ENCODE results near the gene MRPL44. TPM values are rescaled to one million over a fixed set of nuclear protein-coding genes. Genes with fewer than 3 reads are reported as not detected.
A peak's percentile ranks its signal among the peaks of the same experiment; 100 is the strongest.
"Not testable (repeated sequence)": the region's sequence is repeated elsewhere in the genome, so short reads cannot be mapped to it uniquely, and the experiment has no call there.

MRPL44 gene
- total RNA-seq, 1 donor from 2014 or later, result 11.8 TPM

- Histone ChIP-seq H3K27ac (no peak overlapping the region), H3K27me3 (no peaks in the 10 kb centered on the region), H3K9me3 (no peaks in the 10 kb centered on the region), H3K4me3 (no peak overlapping the region), H3K36me3 (no peaks in the 10 kb centered on the region), H3K4me1 (peaks cover 84% of the 10 kb centered on the region)
- intact Hi-C loops (cut with DNase I), result no loop called here
- TF ChIP-seq CTCF (IDR thresholded peaks at IDR 0.05) (no peak), POLR2A (IDR thresholded peaks at IDR 0.05) (no peak), POLR2AphosphoS5 (IDR thresholded peaks at IDR 0.05; ENCODE audit: insufficient read depth in 1 of 2, low read depth in 1 of 2) (no peak)
- DNase-seq (ENCODE audit: extremely low spot score in 2 of 2), result no peak
Measured at GRCh38 chr2:223936862-223937326, 20.4 kb upstream of the MRPL44 start.

GRCh38 chr2:223937535-223937934, 19.7 kb upstream of the MRPL44 start:
- no peak overlapping the region for H3K4me3 ChIP-seq
- H3K9me3 ChIP-seq, result no peaks in the 10 kb centered on the region
- no peak overlapping the region for H3K27ac ChIP-seq
- no peak for TF ChIP-seq CTCF (IDR thresholded peaks at IDR 0.05)
- TF ChIP-seq POLR2A (IDR thresholded peaks at IDR 0.05), result no peak
- no peak for TF ChIP-seq POLR2AphosphoS5 (IDR thresholded peaks at IDR 0.05; ENCODE audit: insufficient read depth in 1 of 2, low read depth in 1 of 2)
- DNase-seq (ENCODE audit: extremely low spot score in 2 of 2), result no peak
- H3K27me3 ChIP-seq, result no peaks in the 10 kb centered on the region
- H3K36me3 ChIP-seq, result no peaks in the 10 kb centered on the region
- H3K4me1 ChIP-seq, result peaks cover 85% of the 10 kb centered on the region
- intact Hi-C loops (cut with DNase I), result no loop called here

GRCh38 chr2:223939438-223939837, 17.8 kb upstream of the MRPL44 start:
- H3K27me3 ChIP-seq; DNase-seq (ENCODE audit: extremely low spot score in 2 of 2); H3K4me3 ChIP-seq; intact Hi-C loops (cut with DNase I); H3K36me3 ChIP-seq; H3K9me3 ChIP-seq; H3K27ac ChIP-seq: not testable (repeated sequence)
- peaks cover 76% of the 10 kb centered on the region for H3K4me1 ChIP-seq

- Histone ChIP-seq H3K27me3 (no peaks in the 10 kb centered on the region), H3K27ac (no peak overlapping the region), H3K4me1 (peaks cover 61% of the 10 kb centered on the region), H3K9me3 (no peaks in the 10 kb centered on the region), H3K4me3 (no peak overlapping the region), H3K36me3 (no peaks in the 10 kb centered on the region)
- intact Hi-C loops (cut with DNase I), result no loop called here
- no peak for TF ChIP-seq POLR2A (IDR thresholded peaks at IDR 0.05)
- TF ChIP-seq POLR2AphosphoS5 (IDR thresholded peaks at IDR 0.05; ENCODE audit: insufficient read depth in 1 of 2, low read depth in 1 of 2), result no peak
- TF ChIP-seq CTCF (IDR thresholded peaks at IDR 0.05), result no peak
- DNase-seq (ENCODE audit: extremely low spot score in 2 of 2), result no peak
Measured at GRCh38 chr2:223941579-223942277, 15.5 kb upstream of the MRPL44 start.

GRCh38 chr2:223943135-223943534, 14.1 kb upstream of the MRPL44 start:
- Histone ChIP-seq H3K36me3 (no peaks in the 10 kb centered on the region), H3K27me3 (no peaks in the 10 kb centered on the region), H3K4me1 (peaks cover 48% of the 10 kb centered on the region), H3K9me3 (no peaks in the 10 kb centered on the region), H3K4me3 (peak overlapping the region; percentile 95 to 98), H3K27ac (peak overlapping the region; percentile 96)
- no peak for TF ChIP-seq POLR2AphosphoS5 (IDR thresholded peaks at IDR 0.05; ENCODE audit: insufficient read depth in 1 of 2, low read depth in 1 of 2)
- TF ChIP-seq POLR2A (IDR thresholded peaks at IDR 0.05), result no peak
- no peak for TF ChIP-seq CTCF (IDR thresholded peaks at IDR 0.05)
- intact Hi-C loops (cut with DNase I), result no loop called here
- no peak for DNase-seq (ENCODE audit: extremely low spot score in 2 of 2)

Data from vagina (tissue), 2 donors.